ENCODE data around the gene MCTP1.

MCTP1 gene

GRCh38 chr5:95111141-95111540, 173.8 kb downstream of the MCTP1 start:
- DNase-seq, result no peak

GRCh38 chr5:95110118-95110517, 174.8 kb downstream of the MCTP1 start:
- DNase-seq, result peak; percentile 51

DNA sequence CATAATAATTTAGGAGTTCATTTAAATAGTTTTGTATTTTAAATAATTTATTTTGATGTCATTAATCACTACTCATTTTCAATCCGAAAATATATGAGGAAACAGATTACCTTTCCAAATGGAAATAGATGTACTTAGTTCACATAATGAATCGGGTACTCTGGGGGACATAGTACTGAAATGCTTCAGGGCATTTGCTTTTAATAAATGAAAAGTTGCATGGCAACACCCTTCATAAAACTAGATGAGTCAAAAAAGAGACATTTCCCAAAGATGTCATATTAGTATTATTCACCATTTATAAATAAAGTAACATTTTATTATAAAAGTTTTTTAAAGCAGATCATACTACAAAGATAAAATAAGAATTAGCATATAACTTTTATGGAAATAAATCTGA, 177.8 kb downstream of the MCTP1 start:
- DNase-seq, result no peak

DNA sequence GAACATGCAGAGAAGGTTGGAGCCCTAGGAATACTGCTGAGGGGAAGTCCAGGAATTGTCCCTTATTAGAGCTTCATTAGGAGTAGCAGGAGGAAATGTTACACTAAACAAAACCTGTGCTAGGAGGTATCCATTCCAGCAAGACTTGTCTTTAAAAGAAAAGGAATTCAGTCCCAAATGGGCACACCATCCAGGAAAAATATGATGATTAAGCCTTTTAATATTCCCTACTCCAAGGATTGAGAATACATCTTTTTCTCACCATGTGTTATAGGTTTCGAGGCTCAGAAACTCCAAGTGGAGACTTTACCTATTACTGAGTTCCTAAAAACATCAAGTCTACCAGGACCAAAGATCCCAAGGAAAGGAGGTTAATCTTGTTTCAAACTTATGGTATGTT, 179.3 kb downstream of the MCTP1 start:
- DNase-seq, result no peak

DNA sequence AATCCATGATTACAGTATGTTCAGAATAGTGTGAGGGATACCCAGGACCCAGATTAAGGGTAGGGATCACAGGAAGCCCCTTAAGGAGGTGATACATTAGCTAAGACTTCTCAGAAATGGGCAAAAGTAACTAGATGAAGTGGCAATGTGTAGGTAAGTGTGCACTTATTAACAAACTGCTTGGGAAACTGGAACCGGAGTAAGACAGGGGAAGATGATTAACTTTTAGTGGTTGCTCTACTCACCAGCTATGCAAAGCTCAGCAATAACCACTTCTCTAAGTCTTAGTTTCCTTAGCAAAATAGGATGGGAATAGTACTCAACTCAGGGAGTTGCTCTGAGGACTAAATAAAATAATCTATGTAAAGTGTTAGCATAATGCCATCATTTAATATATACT, 182.2 kb downstream of the MCTP1 start:
- DNase-seq, result no peak

DNA sequence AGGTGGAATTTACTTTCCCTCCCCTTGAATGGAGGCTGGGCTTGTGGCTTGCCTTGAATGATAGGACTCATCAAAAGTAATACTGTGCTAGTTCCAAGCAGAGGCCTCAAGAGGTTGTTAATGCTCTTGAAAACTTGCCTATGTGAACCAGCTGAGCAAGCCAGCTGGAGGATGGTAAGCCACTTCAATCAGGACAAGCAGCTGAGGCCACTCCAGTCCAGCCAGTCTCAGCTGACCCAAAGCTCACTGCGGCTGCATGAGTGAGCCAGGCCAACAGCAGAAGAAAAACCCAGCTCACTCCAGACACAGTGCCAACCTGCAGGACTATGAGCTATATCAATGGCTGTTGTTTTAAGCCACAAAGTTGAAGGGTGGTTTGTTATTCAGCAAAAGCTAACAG, 182.8 kb downstream of the MCTP1 start:
- no peak for DNase-seq

DNA sequence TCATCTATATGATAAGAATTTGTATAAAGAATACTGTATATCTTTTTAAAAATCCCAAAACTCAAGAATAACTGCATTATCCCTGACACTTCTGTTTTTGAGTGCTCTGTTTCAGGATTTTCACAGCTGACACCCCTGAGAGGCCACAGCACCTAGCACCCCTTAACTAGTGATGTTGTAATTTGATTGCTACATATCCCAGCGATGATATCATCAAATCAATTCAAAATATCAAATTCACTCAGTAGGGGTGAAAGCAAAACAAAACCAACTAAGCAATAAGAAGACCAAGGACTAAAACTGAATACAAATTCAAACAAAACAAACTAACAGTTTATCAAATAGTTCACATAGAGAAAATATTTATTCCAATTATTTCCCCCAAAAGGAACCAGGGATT, 184.3 kb downstream of the MCTP1 start:
- DNase-seq, result no peak

GRCh38 chr5:95098012-95098411, 186.9 kb downstream of the MCTP1 start:
- no peak for DNase-seq

- no peak for DNase-seq
These were observed 191.7 kb downstream of the MCTP1 start for GRCh38 chr5:95093211-95093610.

GRCh38 chr5:95090774-95091173, 194.1 kb downstream of the MCTP1 start:
- no peak for DNase-seq

GRCh38 chr5:95087816-95088317, 197.0 kb downstream of the MCTP1 start:
- no peak for DNase-seq

GRCh38 chr5:95086927-95087815, 197.7 kb downstream of the MCTP1 start:
- no peak for DNase-seq

- no peak for DNase-seq
These were observed 200.1 kb downstream of the MCTP1 start for GRCh38 chr5:95084757-95085156.

DNA sequence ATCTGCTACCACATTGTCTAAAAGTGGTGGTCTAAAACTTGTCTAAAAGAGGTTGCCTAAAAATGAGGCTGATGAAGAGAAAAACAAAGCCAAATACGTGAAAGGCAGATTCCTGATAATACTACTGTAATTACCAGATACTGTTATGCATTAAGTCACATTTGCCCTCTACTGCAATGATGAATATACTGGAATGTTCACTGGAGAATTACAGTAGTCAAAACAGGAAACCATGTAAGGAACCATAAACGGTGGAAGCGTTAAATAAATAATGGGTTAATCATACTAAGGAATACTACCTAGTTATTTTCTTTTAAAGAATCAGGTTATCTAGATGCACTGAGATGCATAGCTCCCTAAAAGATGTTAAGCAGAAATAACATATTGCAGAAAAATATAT, 201.3 kb downstream of the MCTP1 start:
- DNase-seq, result no peak

GRCh38 chr5:95081982-95082381, 202.9 kb downstream of the MCTP1 start:
- DNase-seq, result peak; percentile 64

DNA sequence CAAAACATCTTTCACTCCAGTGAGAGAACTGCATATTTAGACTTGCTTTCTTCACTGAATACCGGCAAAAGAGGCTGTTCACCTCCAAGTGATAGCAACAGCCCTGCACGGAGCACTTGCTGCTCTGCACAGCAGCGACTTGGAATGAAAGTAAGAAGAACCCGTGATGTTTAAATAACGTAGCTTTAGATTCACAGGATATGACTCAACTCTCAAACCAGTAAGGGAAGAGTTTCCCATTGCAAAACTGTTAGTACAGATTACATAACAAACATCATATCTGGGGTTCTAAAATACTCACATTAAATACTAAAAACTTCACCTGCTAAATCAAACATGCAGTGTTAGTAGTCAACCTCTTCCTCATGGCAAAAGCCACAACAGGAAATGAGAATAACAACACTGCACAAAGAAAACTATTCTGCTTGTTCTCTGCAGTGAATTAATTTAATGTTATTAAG, 203.4 kb downstream of the MCTP1 start:
- DNase-seq, result peak; percentile 90

DNA sequence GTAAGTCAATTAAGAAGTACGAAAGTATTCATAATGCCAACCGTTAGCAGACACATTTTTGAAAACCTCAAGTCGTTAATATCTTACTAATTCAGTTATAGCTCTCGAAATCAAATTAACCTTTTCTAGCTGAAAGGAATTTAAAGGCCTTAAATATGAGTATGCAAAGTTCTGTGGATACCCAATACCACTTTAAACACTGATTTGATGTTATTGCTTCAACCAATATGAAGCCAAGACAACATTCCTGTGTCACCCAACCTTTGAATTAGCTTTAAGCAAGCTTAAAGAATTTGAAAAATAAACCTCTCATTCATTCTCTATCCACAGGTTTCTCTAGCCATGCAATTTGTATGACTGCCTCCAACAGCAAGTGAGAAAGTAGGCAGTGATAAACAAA, 204.5 kb downstream of the MCTP1 start:
- peak; percentile 17 for DNase-seq

DNA sequence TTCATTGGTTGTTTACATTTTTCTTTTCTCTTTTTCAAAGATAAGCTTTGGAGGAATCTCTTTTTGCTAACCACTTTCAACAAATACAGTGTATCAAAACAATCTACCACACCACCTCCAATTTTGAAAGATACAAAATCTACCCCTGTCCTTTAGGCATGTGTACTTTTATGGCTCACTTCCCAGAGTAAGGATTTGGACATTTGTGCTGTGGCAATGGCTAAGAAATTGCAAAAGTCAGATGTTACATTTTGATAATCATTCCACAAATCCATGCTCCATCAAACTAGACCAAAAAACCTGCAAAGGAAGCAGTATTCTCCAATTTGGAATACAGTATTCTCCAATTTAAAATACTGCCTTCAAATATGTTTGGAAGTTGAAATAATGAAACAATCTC, 204.9 kb downstream of the MCTP1 start:
- DNase-seq, result no peak

DNA sequence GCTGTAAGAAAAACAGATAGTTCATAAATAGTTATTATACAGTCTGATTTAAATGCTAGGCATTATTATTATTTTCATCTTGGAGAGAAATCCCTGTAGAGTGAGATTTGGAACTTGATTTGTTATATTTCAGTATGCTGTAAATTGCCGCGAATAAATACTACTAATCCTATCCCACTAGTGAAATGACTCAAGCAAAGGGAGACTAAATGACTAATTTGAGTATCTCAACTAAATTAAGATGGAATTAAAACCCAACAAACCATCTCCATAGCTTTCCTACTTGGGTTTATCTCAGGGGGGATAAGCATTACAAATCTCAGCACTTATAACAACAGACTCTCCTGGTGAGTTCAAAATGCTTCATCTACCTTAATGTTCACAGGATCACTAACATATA, 206.0 kb downstream of the MCTP1 start:
- no peak for DNase-seq

- no peak for DNase-seq
These were observed 208.3 kb downstream of the MCTP1 start for GRCh38 chr5:95076395-95077185.

DNA sequence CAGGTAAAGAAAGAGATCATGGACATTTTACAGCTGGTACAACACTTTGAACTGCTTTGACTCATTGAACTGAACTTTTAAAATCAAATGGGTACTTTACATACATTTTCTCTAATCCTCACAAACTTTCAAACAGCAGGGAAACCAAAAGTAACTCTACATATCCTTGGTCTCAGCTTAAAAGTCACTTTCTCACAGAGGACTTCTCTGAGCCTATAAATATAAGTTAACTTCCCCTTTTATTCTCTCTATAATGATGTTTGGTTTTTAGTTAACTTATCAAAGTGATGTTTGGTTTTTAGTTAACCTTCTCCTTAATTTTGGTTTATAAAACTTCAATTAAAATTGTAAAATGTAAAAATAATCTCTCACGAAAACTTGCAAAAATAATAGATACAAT, 209.8 kb downstream of the MCTP1 start:
- peak; percentile 25 for DNase-seq

DNA sequence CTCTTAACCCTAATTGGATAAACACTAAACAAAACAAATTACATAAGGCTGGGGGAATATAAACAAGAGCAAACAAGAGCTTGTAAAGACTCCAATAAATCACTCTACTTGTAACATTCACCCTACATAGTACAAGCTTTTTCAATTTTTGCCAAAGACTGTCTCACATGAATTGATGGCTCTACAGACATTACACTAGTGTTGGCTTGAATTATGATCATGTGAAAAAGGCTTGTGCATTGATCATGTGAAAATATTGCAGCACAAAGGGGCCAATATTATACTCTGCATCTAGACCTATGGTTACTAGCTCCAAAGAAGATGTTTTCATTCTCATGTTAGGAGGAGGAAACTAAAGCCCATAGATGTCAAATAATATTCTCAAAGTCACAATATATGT, 212.6 kb downstream of the MCTP1 start:
- no peak for DNase-seq

GRCh38 chr5:95070866-95071265, 214.0 kb downstream of the MCTP1 start:
- DNase-seq, result no peak

DNA sequence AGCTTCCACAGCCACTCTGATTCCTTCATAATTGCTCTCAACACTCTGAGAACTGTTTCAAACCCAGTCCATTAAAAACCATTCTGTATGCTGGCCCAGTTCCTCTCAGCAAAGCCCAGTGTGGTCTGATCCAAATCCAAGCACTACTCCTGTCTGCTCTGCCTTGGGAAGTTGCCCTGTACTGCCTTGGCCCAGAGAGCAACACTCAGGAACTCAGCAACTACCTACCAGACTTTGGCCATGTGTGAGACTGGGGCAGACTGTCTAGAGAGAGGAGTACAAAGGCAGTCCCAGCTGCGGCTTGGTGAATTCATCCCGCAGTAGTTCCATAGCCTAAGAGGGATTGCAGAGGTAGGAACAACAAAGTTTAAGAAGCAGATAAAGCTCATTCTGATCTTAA, 214.4 kb downstream of the MCTP1 start:
- no peak for DNase-seq

Measured in OCI-M1 (cell line).